SK-N-SH treated with all-trans-retinoic acid at 6 μM for 48 hours (cell line): ENCODE results near the gene TRIM66.
A peak's percentile ranks its signal among the peaks of the same experiment; 100 is the strongest.
"Not testable (repeated sequence)": the region's sequence is repeated elsewhere in the genome, so short reads cannot be mapped to it uniquely, and the experiment has no call there.

Experiments
- ATAC-seq: fragments of 200-7000 bp; cut with Tn5 transposase; 3 replicates; pipeline ENCODE4 v1.9.1; 2020; ENCODE audit warnings: mild to moderate bottlenecking, moderate library complexity
- ARNTL ChIP-seq: fragments of 450-650 bp; formaldehyde crosslinking; IDR thresholded peaks from 2 replicates; pipeline ENCODE4 v1.5.0; 2020; ENCODE audit warnings: low read depth, mild to moderate bottlenecking, moderate library complexity, borderline replicate concordance
- BACH2 ChIP-seq: fragments of 250-450 bp; sonication (Bioruptor Pico); IDR thresholded peaks from 2 replicates; pipeline ENCODE4 v1.9.0; 2021; ENCODE audit warnings: mild to moderate bottlenecking, borderline replicate concordance
- CSDC2 ChIP-seq: fragments of 250-450 bp; sonication (Bioruptor Pico); IDR thresholded peaks from 2 replicates; pipeline ENCODE4 v1.5.0; 2020; ENCODE audit warnings: mild to moderate bottlenecking, moderate library complexity
- ESRRG ChIP-seq: fragments of 250-450 bp; sonication (Bioruptor Pico); IDR thresholded peaks from 2 replicates; pipeline ENCODE4 v1.6.1; 2021; ENCODE audit warnings: mild to moderate bottlenecking
- GLIS3 ChIP-seq: fragments of 250-450 bp; sonication (Bioruptor Pico); IDR thresholded peaks from 2 replicates; pipeline ENCODE4 v1.5.0; 2020; ENCODE audit warnings: mild to moderate bottlenecking, moderate library complexity
- ISL1 ChIP-seq: fragments of 250-450 bp; sonication (Bioruptor Pico); IDR thresholded peaks from 2 replicates; pipeline ENCODE4 v2.1.2; 2022; ENCODE audit warnings: mild to moderate bottlenecking, moderate library complexity
- OSR1 ChIP-seq: fragments of 250-450 bp; sonication (Bioruptor Pico); IDR thresholded peaks from 2 replicates; pipeline ENCODE4 v1.8.0; 2022; ENCODE audit warnings: moderate library complexity, mild to moderate bottlenecking, inconsistent platforms
- PPARA ChIP-seq: fragments of 250-450 bp; sonication (Bioruptor Pico); IDR thresholded peaks from 2 replicates; pipeline ENCODE4 v1.5.0; 2020; ENCODE audit warnings: mild to moderate bottlenecking, borderline replicate concordance
- RARB ChIP-seq: fragments of 250-450 bp; sonication (Bioruptor Pico); IDR thresholded peaks from 2 replicates; pipeline ENCODE4 v1.8.0; 2021; ENCODE audit warnings: mild to moderate bottlenecking, moderate library complexity
- SNAI2 ChIP-seq: fragments of 250-450 bp; sonication (Bioruptor Pico); IDR thresholded peaks from 2 replicates; pipeline ENCODE4 v1.5.0; 2020; ENCODE audit warnings: mild to moderate bottlenecking, moderate library complexity
- TCF4 ChIP-seq: fragments of 250-450 bp; sonication (Bioruptor Pico); IDR thresholded peaks from 2 replicates; pipeline ENCODE4 v1.8.0; 2021; ENCODE audit warnings: mild to moderate bottlenecking, moderate library complexity, borderline replicate concordance
- TOX ChIP-seq: fragments of 250-450 bp; sonication (Bioruptor Pico); IDR thresholded peaks from 2 replicates; pipeline ENCODE4 v1.8.0; 2021; ENCODE audit warnings: mild to moderate bottlenecking, moderate library complexity, borderline replicate concordance
- ZC3H10 ChIP-seq: fragments of 250-450 bp; sonication (Bioruptor Pico); IDR thresholded peaks from 2 replicates; pipeline ENCODE4 v1.5.1; 2021; ENCODE audit warnings: mild to moderate bottlenecking, moderate library complexity
- ZFP3 ChIP-seq: fragments of 250-450 bp; sonication (Bioruptor Pico); IDR thresholded peaks from 2 replicates; pipeline ENCODE4 v1.5.0; 2020; ENCODE audit warnings: mild to moderate bottlenecking, moderate library complexity
- ZFP30 ChIP-seq: fragments of 450-650 bp; formaldehyde crosslinking; IDR thresholded peaks from 2 replicates; pipeline ENCODE4 v1.5.0; 2022; ENCODE audit warnings: mild to moderate bottlenecking, moderate library complexity
- ZNF565 ChIP-seq: fragments of 450-650 bp; formaldehyde crosslinking; conservative IDR thresholded peaks from 2 replicates; pipeline ENCODE4 v1.5.0; 2020; ENCODE audit warnings: low read depth, mild to moderate bottlenecking, moderate library complexity
- ZNF8 ChIP-seq: fragments of 450-650 bp; formaldehyde crosslinking; IDR thresholded peaks from 2 replicates; pipeline ENCODE4 v1.5.0; 2020; ENCODE audit warnings: mild to moderate bottlenecking, moderate library complexity
- TF ChIP-seq, protein P1 (sequence below): fragments of 250-450 bp; sonication (Bioruptor Pico); IDR thresholded peaks from 2 replicates; pipeline ENCODE4 v1.5.0; 2020; ENCODE audit warnings: mild to moderate bottlenecking, moderate library complexity
- TF ChIP-seq, protein P2 (sequence below): fragments of 250-450 bp; sonication (Bioruptor Pico); IDR thresholded peaks from 2 replicates; pipeline ENCODE4 v1.8.0; 2020; ENCODE audit warnings: mild to moderate bottlenecking, moderate library complexity, borderline replicate concordance
- TF ChIP-seq, protein P3 (sequence below): fragments of 250-450 bp; sonication (Bioruptor Pico); IDR thresholded peaks from 2 replicates; pipeline ENCODE4 v1.5.1; 2020; ENCODE audit warnings: low read depth, mild to moderate bottlenecking, moderate library complexity
- TF ChIP-seq, protein P4 (sequence below): fragments of 250-450 bp; sonication (Bioruptor Pico); IDR thresholded peaks from 2 replicates; pipeline ENCODE4 v1.8.0; 2021; ENCODE audit warnings: low read depth, mild to moderate bottlenecking, moderate library complexity, borderline replicate concordance

TRIM66 gene

DNA sequence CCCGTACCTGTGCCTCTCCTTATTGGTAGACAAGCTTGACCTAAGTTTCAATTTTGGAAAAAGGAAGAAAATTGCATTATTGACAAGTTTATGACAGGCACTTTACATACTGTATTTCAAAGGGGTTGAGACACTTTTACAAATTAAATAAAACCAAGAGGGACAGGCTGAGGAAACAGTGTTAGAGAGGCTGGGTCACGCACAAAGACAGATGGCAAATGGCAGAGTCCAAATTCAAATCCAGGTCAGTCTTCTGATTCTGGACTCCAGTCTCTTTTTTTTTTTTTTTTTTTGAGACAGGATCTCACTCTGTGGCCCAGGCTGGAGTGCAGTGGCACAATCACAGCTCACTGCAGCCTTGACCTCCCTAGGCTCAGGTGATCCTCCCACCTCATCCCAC lies 10.1 kb downstream of the TRIM66 start:
- TF ChIP-seq, protein P1, sequence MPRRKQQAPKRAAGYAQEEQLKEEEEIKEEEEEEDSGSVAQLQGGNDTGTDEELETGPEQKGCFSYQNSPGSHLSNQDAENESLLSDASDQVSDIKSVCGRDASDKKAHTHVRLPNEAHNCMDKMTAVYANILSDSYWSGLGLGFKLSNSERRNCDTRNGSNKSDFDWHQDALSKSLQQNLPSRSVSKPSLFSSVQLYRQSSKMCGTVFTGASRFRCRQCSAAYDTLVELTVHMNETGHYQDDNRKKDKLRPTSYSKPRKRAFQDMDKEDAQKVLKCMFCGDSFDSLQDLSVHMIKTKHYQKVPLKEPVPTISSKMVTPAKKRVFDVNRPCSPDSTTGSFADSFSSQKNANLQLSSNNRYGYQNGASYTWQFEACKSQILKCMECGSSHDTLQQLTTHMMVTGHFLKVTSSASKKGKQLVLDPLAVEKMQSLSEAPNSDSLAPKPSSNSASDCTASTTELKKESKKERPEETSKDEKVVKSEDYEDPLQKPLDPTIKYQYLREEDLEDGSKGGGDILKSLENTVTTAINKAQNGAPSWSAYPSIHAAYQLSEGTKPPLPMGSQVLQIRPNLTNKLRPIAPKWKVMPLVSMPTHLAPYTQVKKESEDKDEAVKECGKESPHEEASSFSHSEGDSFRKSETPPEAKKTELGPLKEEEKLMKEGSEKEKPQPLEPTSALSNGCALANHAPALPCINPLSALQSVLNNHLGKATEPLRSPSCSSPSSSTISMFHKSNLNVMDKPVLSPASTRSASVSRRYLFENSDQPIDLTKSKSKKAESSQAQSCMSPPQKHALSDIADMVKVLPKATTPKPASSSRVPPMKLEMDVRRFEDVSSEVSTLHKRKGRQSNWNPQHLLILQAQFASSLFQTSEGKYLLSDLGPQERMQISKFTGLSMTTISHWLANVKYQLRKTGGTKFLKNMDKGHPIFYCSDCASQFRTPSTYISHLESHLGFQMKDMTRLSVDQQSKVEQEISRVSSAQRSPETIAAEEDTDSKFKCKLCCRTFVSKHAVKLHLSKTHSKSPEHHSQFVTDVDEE (CRISPR knock-in tag) = no peak
- TF ChIP-seq ISL1 (no peak), ZFP30 (CRISPR knock-in tag) (no peak), RARB (CRISPR knock-in tag) (no peak), OSR1 (CRISPR knock-in tag) (no peak), PPARA (CRISPR knock-in tag) (no peak), ZFP3 (CRISPR knock-in tag) (no peak), CSDC2 (CRISPR knock-in tag) (no peak), ZNF8 (CRISPR knock-in tag) (no peak), SNAI2 (CRISPR knock-in tag) (no peak), ZC3H10 (CRISPR knock-in tag) (no peak), ARNTL (CRISPR knock-in tag) (no peak), TOX (CRISPR knock-in tag) (no peak), ZNF565 (CRISPR knock-in tag) (no peak), ESRRG (CRISPR knock-in tag) (no peak), GLIS3 (CRISPR knock-in tag) (no peak)
- TF ChIP-seq, protein P2, sequence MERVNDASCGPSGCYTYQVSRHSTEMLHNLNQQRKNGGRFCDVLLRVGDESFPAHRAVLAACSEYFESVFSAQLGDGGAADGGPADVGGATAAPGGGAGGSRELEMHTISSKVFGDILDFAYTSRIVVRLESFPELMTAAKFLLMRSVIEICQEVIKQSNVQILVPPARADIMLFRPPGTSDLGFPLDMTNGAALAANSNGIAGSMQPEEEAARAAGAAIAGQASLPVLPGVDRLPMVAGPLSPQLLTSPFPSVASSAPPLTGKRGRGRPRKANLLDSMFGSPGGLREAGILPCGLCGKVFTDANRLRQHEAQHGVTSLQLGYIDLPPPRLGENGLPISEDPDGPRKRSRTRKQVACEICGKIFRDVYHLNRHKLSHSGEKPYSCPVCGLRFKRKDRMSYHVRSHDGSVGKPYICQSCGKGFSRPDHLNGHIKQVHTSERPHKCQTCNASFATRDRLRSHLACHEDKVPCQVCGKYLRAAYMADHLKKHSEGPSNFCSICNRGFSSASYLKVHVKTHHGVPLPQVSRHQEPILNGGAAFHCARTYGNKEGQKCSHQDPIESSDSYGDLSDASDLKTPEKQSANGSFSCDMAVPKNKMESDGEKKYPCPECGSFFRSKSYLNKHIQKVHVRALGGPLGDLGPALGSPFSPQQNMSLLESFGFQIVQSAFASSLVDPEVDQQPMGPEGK = no peak
- TF ChIP-seq, protein P3, sequence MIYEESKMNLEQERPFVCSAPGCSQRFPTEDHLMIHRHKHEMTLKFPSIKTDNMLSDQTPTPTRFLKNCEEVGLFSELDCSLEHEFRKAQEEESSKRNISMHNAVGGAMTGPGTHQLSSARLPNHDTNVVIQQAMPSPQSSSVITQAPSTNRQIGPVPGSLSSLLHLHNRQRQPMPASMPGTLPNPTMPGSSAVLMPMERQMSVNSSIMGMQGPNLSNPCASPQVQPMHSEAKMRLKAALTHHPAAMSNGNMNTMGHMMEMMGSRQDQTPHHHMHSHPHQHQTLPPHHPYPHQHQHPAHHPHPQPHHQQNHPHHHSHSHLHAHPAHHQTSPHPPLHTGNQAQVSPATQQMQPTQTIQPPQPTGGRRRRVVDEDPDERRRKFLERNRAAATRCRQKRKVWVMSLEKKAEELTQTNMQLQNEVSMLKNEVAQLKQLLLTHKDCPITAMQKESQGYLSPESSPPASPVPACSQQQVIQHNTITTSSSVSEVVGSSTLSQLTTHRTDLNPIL = no peak
- TF ChIP-seq, protein P4, sequence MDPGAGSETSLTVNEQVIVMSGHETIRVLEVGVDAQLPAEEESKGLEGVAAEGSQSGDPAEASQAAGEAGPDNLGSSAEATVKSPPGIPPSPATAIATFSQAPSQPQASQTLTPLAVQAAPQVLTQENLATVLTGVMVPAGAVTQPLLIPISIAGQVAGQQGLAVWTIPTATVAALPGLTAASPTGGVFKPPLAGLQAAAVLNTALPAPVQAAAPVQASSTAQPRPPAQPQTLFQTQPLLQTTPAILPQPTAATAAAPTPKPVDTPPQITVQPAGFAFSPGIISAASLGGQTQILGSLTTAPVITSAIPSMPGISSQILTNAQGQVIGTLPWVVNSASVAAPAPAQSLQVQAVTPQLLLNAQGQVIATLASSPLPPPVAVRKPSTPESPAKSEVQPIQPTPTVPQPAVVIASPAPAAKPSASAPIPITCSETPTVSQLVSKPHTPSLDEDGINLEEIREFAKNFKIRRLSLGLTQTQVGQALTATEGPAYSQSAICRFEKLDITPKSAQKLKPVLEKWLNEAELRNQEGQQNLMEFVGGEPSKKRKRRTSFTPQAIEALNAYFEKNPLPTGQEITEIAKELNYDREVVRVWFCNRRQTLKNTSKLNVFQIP (CRISPR knock-in tag) = no peak
- TF ChIP-seq, all 23 proteins: peak for 0
- no peak for ATAC-seq

DNA sequence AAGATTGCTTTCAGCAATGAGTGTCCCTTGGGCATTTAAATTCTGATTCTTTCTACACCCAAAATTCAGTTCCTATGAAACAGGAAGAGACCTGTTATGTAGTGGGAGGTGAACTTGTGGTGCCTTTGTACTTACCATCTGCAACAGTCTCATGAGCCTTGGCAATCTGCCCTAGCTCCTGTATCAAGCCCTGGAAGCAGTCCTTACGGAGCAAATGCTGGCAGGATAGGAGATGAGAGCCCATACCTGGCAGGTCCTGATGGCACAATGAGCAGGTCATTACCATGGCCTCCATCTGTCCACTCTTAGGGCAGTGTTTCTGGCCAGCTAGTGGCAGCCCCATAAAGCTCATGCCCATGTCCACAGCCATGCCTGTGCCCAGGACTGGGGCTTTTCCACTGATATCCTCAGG lies 10.8 kb downstream of the TRIM66 start:
- peak; percentile 81 for ATAC-seq
- TF ChIP-seq TOX (CRISPR knock-in tag) (no peak), ISL1 (peak; percentile 2; the same call in 1 of the 2 replicates)

DNA sequence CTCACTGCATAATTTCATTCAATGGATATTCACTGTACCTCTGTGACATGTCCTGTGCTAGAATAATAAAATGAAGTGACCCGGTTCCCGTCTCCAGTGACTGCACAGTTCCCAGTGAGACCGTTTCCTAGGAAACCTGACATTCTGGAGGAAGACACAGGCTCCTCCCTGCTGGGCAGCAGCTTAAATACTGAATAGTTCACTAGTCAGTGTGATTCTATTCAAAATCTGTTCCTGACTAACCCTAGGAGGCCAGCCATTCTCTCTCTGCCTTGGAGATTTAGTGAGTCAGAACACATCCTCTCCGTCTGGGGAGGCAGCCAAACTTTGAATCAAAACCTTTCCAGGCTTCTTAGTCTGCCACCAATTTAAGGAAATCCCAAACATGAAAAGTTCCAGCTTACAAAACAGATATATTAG lies 11.3 kb downstream of the TRIM66 start:
- ATAC-seq = peak; percentile 98
- no peak for TF ChIP-seq OSR1 (CRISPR knock-in tag)
- TF ChIP-seq ISL1 = peak; percentile 30; the same call in 1 of the 2 replicates
- TF ChIP-seq, protein P3 = no peak
- no peak for TF ChIP-seq BACH2 (CRISPR knock-in tag)
- TF ChIP-seq TCF4 (CRISPR knock-in tag) = no peak

DNA sequence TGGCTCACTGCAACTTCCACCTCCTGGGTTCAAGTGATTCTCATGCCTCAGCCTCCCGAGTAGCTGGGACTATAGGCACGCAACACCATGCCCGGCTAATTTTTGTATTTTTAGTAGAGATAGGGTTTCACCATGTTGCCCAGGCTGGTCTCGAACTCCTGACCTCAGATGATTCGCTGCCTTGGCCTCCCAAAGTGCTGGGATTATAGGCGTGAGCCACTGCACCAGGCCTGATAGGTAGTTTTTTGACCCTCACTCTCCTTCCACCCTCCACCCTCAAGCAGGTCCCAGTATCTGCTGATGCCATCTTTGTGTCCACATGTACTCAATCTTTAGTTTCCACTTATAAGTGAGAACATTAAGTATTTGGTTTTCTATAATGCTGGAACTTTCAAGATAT lies 12.4 kb downstream of the TRIM66 start:
- ATAC-seq = not testable (repeated sequence)
